ENCODE data around the gene MED26.

Gene MED26

GRCh38 chr19:16612636-16613035 is 15.4 kb downstream of the MED26 start:
- H3K9ac ChIP-seq = no peak overlapping the region
- H3K79me2 ChIP-seq = peaks cover 53% of the 10 kb centered on the region
- TF ChIP-seq, protein P1, sequence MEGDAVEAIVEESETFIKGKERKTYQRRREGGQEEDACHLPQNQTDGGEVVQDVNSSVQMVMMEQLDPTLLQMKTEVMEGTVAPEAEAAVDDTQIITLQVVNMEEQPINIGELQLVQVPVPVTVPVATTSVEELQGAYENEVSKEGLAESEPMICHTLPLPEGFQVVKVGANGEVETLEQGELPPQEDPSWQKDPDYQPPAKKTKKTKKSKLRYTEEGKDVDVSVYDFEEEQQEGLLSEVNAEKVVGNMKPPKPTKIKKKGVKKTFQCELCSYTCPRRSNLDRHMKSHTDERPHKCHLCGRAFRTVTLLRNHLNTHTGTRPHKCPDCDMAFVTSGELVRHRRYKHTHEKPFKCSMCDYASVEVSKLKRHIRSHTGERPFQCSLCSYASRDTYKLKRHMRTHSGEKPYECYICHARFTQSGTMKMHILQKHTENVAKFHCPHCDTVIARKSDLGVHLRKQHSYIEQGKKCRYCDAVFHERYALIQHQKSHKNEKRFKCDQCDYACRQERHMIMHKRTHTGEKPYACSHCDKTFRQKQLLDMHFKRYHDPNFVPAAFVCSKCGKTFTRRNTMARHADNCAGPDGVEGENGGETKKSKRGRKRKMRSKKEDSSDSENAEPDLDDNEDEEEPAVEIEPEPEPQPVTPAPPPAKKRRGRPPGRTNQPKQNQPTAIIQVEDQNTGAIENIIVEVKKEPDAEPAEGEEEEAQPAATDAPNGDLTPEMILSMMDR (IDR thresholded peaks at IDR 0.05) = no peak
- H3K9me3 ChIP-seq (ENCODE audit: control insufficient read depth, low read length) = no peaks in the 10 kb centered on the region
- H3K4me3 ChIP-seq (ENCODE audit: low read depth, low read length) = no peak overlapping the region
- no peak overlapping the region for H2AFZ ChIP-seq
- no peak overlapping the region for H3K4me2 ChIP-seq (ENCODE audit: low read length)
- no peaks in the 10 kb centered on the region for H3K27me3 ChIP-seq (ENCODE audit: control insufficient read depth, insufficient read depth, low read length)
- H3K4me1 ChIP-seq = peaks cover 29% of the 10 kb centered on the region
- H3K36me3 ChIP-seq (ENCODE audit: control insufficient read depth, insufficient read depth, low read length) = no peaks in the 10 kb centered on the region
- H3K27ac ChIP-seq = peak overlapping the region; percentile 68

GRCh38 chr19:16611121-16611520 is 16.9 kb downstream of the MED26 start:
- no peak overlapping the region for H3K9ac ChIP-seq
- H2AFZ ChIP-seq = no peak overlapping the region
- TF ChIP-seq, protein P1 (IDR thresholded peaks at IDR 0.05) = no peak
- H3K27ac ChIP-seq = peak overlapping the region; percentile 68
- H3K4me3 ChIP-seq (ENCODE audit: low read depth, low read length) = no peak overlapping the region
- peaks cover 51% of the 10 kb centered on the region for H3K79me2 ChIP-seq
- no peaks in the 10 kb centered on the region for H3K27me3 ChIP-seq (ENCODE audit: control insufficient read depth, insufficient read depth, low read length)
- peaks cover 29% of the 10 kb centered on the region for H3K4me1 ChIP-seq
- no peaks in the 10 kb centered on the region for H3K36me3 ChIP-seq (ENCODE audit: control insufficient read depth, insufficient read depth, low read length)
- no peaks in the 10 kb centered on the region for H3K9me3 ChIP-seq (ENCODE audit: control insufficient read depth, low read length)
- H3K4me2 ChIP-seq (ENCODE audit: low read length) = peak overlapping the region; percentile 61

GRCh38 chr19:16609511-16610200 is 18.3 kb downstream of the MED26 start:
- Histone ChIP-seq H3K4me1 (peaks cover 39% of the 10 kb centered on the region), H3K4me2 (ENCODE audit: low read length) (no peak overlapping the region), H3K9ac (no peak overlapping the region), H3K27me3 (ENCODE audit: control insufficient read depth, insufficient read depth, low read length) (no peaks in the 10 kb centered on the region), H3K4me3 (ENCODE audit: low read depth, low read length) (no peak overlapping the region), H3K36me3 (ENCODE audit: control insufficient read depth, insufficient read depth, low read length) (no peaks in the 10 kb centered on the region), H3K79me2 (peaks cover 56% of the 10 kb centered on the region), H3K9me3 (ENCODE audit: control insufficient read depth, low read length) (no peaks in the 10 kb centered on the region), H3K27ac (no peak overlapping the region), H2AFZ (no peak overlapping the region)
- TF ChIP-seq, protein P1 (IDR thresholded peaks at IDR 0.05) = no peak

- H2AFZ ChIP-seq = no peak overlapping the region
- no peaks in the 10 kb centered on the region for H3K36me3 ChIP-seq (ENCODE audit: control insufficient read depth, insufficient read depth, low read length)
- TF ChIP-seq, protein P1 (IDR thresholded peaks at IDR 0.05) = no peak
- no peak overlapping the region for H3K4me3 ChIP-seq (ENCODE audit: low read depth, low read length)
- H3K9me3 ChIP-seq (ENCODE audit: control insufficient read depth, low read length) = no peaks in the 10 kb centered on the region
- no peak overlapping the region for H3K27ac ChIP-seq
- peaks cover 35% of the 10 kb centered on the region for H3K4me1 ChIP-seq
- no peaks in the 10 kb centered on the region for H3K27me3 ChIP-seq (ENCODE audit: control insufficient read depth, insufficient read depth, low read length)
- H3K79me2 ChIP-seq = peaks cover 65% of the 10 kb centered on the region
- H3K9ac ChIP-seq = no peak overlapping the region
- no peak overlapping the region for H3K4me2 ChIP-seq (ENCODE audit: low read length)
These were observed 19.7 kb downstream of the MED26 start for GRCh38 chr19:16608290-16608739.

- Histone ChIP-seq H3K9ac (no peak overlapping the region), H3K4me3 (ENCODE audit: low read depth, low read length) (no peak overlapping the region), H3K4me2 (ENCODE audit: low read length) (no peak overlapping the region), H3K79me2 (peaks cover 68% of the 10 kb centered on the region), H3K36me3 (ENCODE audit: control insufficient read depth, insufficient read depth, low read length) (no peaks in the 10 kb centered on the region), H3K9me3 (ENCODE audit: control insufficient read depth, low read length) (no peaks in the 10 kb centered on the region), H3K4me1 (peaks cover 33% of the 10 kb centered on the region), H3K27me3 (ENCODE audit: control insufficient read depth, insufficient read depth, low read length) (no peaks in the 10 kb centered on the region), H2AFZ (no peak overlapping the region), H3K27ac (no peak overlapping the region)
- TF ChIP-seq, protein P1 (IDR thresholded peaks at IDR 0.05) = no peak
These were observed 20.2 kb downstream of the MED26 start for GRCh38 chr19:16607819-16608218.

Measured in parathyroid adenoma (tissue), 2 donors.